C4-2B (cell line): Measurements from ENCODE around the gene THADA.

Experiments used
- CTCF ChIP-seq: fragments of 450-650 bp; conservative IDR thresholded peaks from 2 replicates; pipeline ENCODE4 v1.5.1; 2017; ENCODE audit warnings: mild to moderate bottlenecking
- ZFX ChIP-seq: fragments of 450-650 bp; IDR thresholded peaks from 2 replicates; pipeline ENCODE4 v1.6.1; 2017

- TF ChIP-seq CTCF (no peak), ZFX (no peak)
Measured at GRCh38 chr2:43191947-43192516, 403.8 kb downstream of the THADA start.
